Measurements from ENCODE around the gene KCNJ5.

The KCNJ5 gene

DNA sequence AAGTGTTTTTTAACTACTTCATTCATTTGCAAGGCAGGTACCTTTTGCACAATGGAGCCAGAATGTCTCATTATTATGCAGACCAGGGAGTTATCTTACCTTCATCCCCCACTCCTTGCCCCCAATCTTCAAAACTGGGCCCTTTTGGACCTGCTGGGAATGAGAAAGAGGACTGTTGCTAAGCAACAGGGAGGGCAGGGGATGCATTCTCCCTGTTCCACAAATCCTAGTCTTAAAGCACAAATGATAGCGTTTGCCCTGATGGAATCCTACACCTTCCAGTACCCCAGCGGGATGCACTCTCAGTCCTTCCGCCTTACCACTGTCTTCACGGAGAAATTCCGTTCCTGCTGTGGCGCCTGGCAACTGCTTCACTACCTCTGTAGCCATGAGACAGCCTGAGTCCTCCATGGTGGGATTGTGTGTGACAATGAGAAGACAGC lies 20.0 kb upstream of the KCNJ5 start:
- no peak for DNase-seq (ENCODE audit: low spot score)

GRCh38 chr11:128872094-128872493 lies 19.1 kb upstream of the KCNJ5 start:
- DNase-seq (ENCODE audit: low spot score): no peak

GRCh38 chr11:128872594-128872993 lies 18.6 kb upstream of the KCNJ5 start:
- no peak for DNase-seq (ENCODE audit: low spot score)

- DNase-seq (ENCODE audit: low spot score): no peak
Observed at GRCh38 chr11:128874427-128874826, 16.7 kb upstream of the KCNJ5 start.

DNA sequence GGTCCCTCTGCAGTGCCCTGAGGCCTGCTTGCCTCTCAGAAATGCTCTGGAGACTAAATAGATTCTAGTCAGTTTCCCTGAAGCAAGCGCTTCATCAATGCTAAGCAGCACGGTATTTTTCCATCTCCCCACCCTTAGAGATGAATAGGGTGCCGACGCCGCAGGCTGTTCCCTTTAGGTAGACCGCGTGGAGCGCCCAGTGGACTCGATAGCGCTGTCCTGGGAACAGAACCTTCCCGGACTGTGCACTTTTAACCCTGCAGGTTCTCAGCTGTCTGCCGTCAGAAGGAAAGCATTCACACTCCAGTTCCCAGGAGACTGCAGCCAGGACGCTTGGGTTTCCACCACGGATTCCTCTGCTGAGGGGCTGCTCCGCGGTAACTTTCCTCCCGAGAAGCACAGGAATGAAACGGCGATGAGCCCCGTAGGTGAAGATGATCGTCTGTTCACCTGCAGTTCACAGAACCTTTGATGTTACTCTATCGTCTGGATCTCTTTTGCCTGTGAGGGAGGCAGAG lies 15.0 kb upstream of the KCNJ5 start:
- no peak for DNase-seq (ENCODE audit: low spot score)

DNA sequence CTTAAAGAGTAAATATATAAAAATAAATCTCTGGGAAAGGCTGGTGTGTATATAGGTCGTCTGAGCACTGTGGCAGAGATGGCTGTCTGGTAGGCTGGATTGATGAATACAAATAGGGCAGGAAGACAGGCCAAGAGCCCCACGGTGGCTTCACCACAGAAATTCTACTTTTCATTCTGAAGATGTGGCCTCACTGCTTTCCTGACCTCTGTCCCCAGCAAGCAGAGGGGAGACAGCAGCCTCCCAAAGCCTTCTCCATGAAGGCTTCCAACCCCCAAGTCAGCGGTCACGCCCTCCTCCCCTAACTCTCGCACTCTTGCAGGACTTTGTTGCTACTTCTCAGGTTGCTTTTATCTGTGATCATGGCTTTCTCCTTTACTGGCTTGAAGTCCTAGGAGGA lies 13.4 kb upstream of the KCNJ5 start:
- DNase-seq (ENCODE audit: low spot score): no peak

- DNase-seq (ENCODE audit: low spot score): no peak
Observed at GRCh38 chr11:128878455-128878854, 12.7 kb upstream of the KCNJ5 start.

GRCh38 chr11:128879817-128880216 lies 11.3 kb upstream of the KCNJ5 start:
- DNase-seq (ENCODE audit: low spot score): no peak

DNA sequence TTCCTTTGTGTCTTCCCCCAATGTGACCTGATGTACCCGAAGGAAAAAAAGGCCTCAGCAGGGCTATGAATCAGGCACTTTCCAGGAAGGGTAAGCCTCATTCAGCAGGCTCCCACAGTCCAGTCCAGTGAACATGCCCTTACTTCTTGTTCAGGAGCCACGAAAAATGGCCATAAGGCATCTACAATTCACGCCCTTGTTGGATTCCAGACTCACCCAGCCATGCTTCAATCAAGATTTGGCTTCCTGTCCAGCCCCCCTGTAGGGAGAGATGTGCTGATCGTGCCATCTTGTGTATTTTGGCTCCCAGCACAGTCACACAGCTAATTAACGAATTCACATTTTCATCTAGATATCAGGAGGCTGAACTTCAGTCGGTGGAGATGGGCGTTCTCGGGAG lies 9.9 kb upstream of the KCNJ5 start:
- DNase-seq (ENCODE audit: low spot score): no peak

- DNase-seq (ENCODE audit: low spot score): no peak
Observed at GRCh38 chr11:128882451-128882850, 8.7 kb upstream of the KCNJ5 start.

- DNase-seq (ENCODE audit: low spot score): no peak
Observed at GRCh38 chr11:128884054-128884453, 7.1 kb upstream of the KCNJ5 start.

DNA sequence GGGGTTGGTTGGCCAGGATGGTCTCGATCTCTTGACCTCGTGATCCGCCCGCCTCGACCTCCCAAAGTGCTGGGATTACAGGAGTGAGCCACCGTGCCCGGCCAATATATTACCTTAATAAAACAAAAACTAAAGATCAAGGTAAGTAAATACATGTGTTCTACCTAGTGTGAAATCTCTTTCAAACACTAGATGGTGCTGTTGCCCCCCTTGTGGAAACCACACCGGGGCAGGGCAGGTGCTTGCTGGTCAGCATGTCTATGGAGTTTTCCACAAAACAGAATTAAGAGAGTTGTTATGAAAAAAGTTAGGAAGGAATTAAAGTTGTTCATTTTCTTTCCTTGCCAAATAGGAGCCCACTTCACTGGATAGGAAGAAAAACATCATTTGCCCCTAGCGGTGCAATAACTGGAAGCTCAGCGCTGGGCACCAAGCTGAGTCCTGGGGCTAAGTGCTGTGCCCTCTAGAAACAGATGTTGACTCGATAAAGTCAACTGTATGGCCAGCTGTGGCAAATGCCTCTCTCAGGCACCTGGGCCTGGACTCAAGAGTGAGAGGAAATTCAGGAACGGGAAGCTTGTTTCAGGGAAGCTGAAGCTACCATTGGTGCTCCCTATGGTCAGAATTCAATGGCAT lies 6.3 kb upstream of the KCNJ5 start:
- peak; percentile 71 for DNase-seq (ENCODE audit: low spot score)

- no peak for DNase-seq (ENCODE audit: low spot score)
Observed at GRCh38 chr11:128886406-128887124, 4.6 kb upstream of the KCNJ5 start.

- no peak for DNase-seq (ENCODE audit: low spot score)
Observed at GRCh38 chr11:128888034-128888985, 2.8 kb upstream of the KCNJ5 start.

DNA sequence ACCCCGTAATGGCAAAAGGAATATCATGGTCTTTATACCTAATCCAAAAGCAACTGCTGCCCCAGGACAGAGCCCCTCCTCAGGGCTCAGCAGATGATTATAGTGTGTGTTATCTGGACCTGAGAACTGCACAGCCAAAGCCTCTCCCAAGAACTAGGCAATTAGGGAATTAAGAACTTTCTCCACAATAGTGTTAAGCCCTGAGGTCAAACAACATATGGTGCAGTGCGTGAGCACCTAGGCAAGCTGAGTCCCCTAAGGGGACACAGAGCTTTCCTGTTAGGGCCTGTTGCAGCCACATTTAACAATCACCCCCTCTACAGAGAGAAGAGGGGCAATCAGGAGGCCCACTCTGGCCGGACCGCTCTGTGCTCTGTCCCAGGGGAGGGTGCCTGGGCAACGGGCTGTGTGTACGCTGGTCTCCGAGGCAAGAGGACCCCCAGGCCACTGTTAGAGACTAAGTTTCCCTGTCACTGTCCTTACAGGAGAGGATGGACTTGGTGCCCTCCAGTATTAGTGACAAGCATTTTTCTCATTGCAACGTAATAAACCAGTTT lies 1.4 kb upstream of the KCNJ5 start:
- no peak for DNase-seq (ENCODE audit: low spot score)

- DNase-seq (ENCODE audit: low spot score): no peak
Observed at GRCh38 chr11:128890216-128890542, 977 bp upstream of the KCNJ5 start.

GRCh38 chr11:128891913-128892398 lies 800 bp downstream of the KCNJ5 start:
- peak; percentile 39 for DNase-seq (ENCODE audit: low spot score)

GRCh38 chr11:128892866-128893565 lies 1.9 kb downstream of the KCNJ5 start:
- DNase-seq (ENCODE audit: low spot score): no peak

DNA sequence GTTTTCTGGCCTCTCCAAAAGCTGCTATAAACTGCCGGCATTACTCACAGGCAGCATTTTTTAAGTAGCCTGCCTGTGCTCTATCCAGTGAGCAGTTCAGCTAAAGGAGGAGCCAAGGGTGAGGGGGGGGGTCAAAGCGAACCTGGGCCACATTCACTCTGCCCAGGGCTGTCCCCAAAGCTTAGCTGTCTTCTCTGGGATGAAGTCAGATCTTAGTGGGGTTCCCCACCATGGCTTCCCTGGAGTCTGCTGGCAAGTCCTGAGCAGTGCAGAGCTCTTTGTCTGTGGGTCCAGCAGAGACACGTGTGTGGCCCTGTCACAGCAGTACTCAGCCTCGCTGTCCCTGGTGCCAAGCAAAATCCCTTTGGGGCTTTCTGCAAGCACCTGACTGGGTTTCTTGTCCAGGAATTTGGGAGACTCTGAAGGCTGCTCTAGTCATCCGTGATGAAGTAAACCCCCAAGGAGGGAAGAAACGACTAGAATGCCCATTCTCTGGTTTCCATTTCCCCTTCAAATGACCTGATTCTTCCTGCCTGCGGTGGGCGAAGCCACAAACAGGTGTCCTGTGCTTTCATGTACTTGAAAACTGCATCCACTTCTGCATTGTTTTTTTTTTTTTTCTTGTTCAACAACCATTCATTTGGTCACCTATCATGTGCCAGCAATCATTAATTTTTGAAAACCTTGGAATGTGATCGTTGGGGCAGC lies 2.6 kb downstream of the KCNJ5 start:
- no peak for DNase-seq (ENCODE audit: low spot score)

DNA sequence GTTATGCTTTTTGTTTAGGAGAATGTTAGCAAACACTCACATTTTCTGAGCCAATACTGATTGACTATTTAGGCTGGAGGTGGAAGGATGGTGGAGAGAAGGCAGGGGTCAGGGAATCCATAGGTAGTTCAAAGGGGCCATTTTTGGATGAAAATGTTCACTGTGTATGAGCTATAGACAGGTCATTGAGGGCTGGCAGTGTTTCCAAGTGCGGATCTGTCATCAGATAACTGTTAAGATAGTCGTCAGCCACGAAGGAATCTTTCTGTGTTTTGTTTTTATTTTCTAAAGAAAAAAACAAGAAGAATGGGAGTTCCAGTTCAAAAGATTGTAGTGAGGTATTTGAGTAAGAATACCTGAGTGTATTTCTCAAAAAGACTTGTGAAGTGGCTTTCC lies 3.1 kb downstream of the KCNJ5 start:
- DNase-seq (ENCODE audit: low spot score): no peak

DNA sequence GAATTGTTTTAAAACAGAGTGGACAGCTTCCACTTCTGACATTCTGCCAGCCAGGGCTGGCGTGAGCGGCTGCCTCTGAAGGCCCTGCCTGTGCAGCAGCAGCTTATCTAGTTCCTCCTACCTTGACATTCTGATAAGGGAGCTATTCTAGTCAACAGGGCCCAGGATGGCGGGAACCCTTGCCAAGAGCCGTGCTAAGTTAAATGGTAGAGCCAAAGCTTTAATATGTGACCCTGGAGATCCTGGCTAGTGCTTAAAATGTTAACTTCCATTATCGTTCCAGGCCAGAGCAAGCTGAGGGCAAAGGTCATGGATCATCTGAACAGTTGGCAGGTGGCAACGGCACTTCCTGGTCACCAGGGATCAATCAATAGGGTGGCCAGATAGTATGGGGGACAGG lies 3.5 kb downstream of the KCNJ5 start:
- no peak for DNase-seq (ENCODE audit: low spot score)

Measured in pons (tissue), 1 donor.